GM19193 (cell line): ENCODE results near the gene WDR46.
A peak's percentile ranks its signal among the peaks of the same experiment; 100 is the strongest.

ENCODE experiments used
- POLR2A ChIP-seq: IDR thresholded peaks from 4 replicates; pipeline ENCODE4 v1.6.1; 2011; ENCODE audit not compliant: insufficient read depth, insufficient read length; ENCODE audit errors: extremely low read depth

Gene WDR46, protein sequence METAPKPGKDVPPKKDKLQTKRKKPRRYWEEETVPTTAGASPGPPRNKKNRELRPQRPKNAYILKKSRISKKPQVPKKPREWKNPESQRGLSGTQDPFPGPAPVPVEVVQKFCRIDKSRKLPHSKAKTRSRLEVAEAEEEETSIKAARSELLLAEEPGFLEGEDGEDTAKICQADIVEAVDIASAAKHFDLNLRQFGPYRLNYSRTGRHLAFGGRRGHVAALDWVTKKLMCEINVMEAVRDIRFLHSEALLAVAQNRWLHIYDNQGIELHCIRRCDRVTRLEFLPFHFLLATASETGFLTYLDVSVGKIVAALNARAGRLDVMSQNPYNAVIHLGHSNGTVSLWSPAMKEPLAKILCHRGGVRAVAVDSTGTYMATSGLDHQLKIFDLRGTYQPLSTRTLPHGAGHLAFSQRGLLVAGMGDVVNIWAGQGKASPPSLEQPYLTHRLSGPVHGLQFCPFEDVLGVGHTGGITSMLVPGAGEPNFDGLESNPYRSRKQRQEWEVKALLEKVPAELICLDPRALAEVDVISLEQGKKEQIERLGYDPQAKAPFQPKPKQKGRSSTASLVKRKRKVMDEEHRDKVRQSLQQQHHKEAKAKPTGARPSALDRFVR

DNA sequence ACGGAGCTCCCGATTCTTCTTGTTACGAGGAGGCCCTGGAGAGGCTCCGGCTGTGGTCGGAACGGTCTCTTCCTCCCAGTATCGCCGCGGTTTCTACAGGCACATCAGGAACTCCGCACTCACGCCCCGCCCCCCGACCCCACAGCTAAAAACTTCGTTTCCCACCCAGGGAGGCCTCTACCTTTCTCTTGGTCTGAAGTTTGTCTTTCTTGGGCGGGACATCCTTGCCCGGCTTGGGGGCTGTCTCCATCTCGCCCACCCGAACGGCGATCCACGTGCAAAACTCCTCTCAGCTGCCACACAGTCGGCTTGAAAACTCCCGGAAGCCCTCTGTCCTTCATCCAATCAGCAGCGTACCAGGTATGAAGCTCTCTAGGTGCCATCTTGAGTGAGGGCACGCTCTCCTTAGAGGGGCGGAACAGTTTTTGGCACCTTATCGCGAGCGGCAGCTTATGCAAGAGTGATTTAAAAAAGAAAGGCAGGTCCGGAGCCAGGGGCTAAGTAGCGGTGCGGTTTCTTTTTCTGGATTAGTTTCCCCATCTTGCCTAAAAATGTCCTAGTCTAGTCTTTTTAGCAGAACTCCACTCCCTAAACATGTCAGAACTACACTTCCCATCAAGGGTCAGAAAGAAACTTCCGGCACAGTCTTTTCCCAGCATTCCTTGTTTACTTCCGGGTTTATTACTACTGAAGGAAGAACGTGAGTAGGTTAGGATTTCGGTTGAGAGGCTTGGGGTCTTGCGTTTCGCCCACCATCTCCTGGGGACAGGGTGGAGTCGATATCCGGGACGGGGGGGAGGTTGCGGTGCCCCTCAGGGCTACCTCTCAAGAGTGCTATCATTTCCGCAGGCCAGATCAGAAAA, at the start of gene WDR46, which contains the start of gene PFDN6:
WDR46 (minus strand) TSS at position 319 of the 863 bp plus-strand sequence; CDS start at position 250, 69 bp downstream.
PFDN6 (plus strand) TSS at position 681 of the 863 bp plus-strand sequence. CDS start 256 bp downstream, outside the sequence.
- peak; percentile 51 for TF ChIP-seq POLR2A

DNA sequence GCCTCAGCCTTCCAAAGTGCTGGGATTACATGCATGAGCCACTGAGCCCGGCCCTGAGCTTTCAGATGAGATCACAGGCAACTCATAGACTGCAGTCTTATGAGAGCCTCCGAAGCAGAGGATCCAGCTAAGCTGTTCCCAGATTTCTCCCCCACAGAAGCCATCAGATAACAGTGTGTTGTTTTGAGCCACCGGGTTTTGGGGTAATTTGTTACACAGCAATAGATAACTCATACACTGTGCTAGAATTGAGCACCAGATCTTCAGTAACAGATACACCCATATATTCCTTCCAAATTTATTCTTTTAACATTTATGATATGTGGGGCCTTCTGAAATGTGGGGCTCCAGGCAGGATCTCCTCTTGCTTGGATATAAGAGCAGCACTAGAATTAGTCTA, 47.5 kb upstream of the WDR46 start:
- no peak for TF ChIP-seq POLR2A

DNA sequence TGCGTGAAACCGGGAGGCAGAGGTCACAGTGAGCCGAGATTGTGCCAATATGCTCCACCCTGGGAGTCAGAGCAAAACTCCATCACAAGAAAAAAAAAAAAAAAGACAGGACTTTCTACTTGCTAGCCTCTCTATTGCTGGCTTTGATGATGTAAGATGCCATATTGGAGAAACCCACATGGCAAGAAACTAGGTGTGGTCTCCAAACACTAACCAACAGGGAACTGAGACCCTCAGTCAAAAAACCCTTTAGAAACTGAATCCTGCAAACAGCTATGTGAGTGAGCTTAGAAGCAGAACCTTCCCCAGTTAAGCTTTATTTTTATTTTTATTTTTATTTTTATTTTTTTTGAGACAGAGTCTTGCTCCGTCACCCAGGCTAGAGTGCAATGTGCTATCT, 46.9 kb upstream of the WDR46 start:
- no peak for TF ChIP-seq POLR2A

DNA sequence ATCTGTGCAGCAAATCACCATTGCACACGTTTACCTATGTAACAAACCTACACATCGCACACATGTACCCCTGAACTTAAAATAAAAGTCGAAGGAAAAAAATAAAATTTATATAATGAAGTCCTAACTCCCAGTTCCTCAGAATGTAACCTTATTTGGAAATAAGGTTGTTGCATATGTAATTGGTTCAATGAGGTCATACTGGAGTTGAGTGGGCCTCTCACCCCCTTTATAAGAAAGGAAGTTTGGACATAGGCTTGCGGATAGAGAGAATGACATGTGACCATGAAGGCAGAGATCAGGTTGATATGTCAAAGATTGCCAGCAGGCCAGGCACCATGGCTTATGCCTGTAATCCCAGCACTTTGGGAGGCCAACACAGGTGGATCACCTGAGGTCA, 44.6 kb upstream of the WDR46 start:
- no peak for TF ChIP-seq POLR2A

DNA sequence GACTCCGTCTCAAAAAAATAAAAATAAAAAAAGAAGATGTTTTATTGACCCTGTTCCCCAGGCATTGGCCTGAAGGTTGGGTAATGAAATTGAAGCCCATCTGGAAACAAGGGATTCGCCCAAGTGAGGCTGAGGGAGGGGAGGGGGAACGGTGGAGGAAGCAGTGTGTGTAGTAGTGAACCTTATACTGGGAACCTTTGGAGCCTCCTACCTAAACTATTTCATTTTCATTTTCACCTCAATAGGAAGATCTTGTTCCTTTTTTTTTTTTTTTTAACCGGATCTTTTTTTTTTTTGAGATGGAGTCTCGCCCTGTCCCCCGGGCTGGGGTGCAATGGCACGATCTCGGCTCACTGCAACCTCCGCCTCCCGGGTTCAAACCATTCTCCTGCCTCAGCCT, 41.7 kb upstream of the WDR46 start:
- TF ChIP-seq POLR2A: no peak

DNA sequence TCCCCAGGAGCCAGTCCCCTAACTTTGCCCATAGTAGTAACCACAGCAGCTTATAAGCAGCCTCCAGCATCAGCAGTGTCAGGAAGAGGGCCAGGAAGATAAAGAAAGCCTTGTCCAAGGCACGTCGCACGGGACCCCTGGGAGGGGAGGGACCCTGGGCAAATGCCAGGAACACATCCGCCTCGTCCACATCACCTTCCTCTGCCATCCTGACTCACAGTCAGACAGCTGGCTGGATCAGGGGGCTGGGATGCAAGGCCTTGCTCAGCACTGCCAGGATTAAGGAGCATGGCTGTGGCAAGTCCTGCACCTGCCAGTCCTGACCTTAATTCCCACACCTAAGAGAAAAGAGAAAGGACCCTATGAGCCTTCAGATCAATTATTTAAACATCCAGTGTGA, 40.0 kb upstream of the WDR46 start:
- no peak for TF ChIP-seq POLR2A

DNA sequence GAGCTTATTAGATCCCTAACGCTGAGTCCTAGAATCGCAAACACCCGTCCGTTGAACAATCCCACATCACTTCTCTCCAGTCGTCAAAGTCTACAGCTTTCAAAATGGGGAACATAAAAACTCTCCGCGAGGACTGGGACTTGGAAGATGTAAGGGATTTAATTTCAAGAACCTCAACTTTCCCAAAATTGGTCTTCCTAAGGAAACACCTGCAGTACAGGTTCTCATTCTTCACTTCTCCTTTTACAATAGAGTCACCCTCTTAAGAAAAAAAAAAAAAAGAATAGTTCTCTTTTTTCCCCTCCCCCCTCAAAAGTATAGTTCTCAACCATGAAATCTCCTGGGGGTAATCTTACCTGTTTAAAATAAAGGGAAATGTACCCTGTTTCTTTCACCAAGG, 35.1 kb upstream of the WDR46 start:
- no peak for TF ChIP-seq POLR2A

DNA sequence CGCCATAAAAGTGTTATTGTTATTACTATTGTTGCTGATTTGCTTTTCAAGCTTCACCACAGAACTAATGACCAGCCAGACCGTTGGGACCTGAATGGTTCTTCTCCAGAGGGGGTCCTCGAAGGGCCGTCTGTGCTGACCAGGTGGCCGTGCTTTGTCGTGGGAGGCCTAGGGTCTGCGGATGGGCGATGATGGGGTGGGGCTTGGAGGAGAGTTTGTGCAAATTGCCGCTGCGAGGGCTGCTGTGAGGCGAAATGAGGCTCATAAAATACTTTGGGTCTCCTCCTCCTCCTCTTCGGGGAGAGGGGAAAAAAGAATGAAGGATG, 34.5 kb upstream of the WDR46 start:
- TF ChIP-seq POLR2A: no peak

DNA sequence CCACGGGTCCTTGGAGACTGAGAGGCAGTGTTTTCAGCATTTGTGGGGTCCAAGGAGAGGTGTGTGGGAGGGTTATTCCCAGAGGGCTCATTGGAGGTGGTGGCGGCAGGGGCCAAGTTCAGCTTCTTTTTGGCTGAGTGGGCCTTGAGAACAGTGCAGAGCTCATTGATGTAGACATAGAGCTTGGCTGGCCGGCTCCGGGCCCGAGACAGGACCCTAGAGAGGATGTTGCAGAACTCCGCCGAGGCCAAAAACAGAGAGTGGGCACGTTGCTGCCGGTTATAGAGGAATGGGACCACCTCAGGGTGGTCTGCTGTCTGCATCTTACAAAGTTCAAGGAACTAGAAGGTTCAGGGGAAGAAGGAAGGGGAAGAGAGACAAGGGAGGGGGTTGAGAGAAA, 32.2 kb upstream of the WDR46 start:
- TF ChIP-seq POLR2A: no peak

DNA sequence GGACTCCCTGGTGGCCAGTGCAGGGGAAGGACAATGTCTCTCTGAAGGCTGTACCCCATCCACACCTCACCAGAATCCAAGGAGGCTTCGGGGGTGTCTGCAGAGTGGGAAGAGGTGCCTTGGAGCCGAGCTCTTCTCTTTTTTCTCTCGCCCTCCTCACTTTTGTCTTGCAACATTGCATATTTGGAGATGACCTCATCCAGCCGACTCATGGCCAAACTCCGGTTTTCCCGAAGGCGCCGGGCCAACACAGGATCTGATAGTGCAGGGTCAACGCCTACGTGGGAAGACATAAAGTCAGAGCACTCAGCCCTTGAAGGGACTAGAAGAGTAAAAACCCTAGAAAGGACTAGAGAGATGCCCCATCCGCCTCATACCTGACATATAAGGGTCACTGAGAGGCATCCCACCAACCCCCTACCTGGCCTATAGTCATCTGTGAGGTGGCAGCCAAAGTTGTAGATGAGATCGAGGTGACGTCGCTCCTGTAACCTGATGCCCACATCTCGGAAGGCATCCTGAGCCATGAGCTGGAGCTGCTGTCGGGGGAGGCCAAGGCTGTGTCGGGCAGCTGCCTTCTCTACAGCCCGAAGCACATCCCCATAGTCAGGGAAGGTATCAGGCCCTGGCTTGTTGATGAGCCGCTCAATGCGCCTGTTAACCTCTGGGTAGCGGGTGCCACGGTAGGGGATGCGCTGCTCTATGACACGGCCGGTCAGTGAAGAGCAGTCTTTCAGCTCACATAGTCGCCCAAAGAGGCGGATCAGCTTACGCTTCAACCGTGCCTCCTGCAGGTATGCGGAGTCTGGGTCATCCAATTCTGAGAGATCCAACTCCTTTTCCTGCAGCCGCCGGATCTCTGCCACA, 31.5 kb upstream of the WDR46 start:
- TF ChIP-seq POLR2A: no peak

DNA sequence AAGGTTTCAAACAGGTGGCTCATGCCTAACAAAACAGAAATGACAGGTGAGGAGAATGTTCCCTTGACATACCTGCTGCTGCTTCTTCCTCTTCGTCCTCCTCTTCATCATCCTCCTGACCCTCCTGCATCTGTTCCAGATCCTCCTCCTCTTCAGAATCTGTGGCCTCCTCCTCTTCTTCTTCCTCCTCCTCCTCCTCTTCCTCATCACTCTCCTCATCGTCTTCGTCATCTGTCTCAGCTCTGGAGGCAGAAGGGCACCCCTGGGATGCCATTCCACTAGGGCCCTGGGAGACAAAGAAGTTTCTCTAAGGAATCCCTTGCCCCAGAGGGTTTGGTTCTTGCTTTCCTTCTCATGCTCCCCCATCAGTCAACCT, 30.9 kb upstream of the WDR46 start:
- no peak for TF ChIP-seq POLR2A

DNA sequence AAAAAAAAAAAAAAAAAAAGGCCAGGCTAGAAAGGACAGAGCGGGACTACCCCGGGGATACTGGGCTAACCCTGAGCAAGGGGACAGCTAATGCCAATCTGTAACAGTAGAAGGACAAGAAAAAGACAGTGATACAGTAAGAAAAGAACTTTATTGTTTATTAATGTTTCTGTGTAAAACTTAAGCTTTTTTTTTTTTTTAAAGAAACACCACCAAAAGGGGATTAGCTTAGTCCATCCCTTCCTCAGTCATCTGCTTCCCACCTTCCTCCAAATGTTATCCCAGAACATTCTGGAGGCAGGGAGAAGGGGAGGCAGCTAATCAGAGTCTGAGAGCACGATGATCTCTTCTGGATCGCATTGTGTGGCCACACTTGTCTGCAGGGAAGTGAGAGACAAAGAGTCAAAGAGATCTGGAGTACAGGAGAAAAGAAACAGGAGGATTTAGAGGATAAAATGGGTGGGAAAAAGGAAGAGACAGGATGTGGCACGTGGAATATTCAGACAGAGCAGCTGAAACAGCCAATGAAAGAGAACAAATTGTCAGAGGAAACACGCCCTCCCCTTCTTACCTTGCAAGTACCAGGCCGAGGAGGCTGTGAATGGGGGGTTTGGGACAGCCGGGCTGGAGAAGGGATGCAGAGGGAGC, 29.5 kb upstream of the WDR46 start:
- no peak for TF ChIP-seq POLR2A

DNA sequence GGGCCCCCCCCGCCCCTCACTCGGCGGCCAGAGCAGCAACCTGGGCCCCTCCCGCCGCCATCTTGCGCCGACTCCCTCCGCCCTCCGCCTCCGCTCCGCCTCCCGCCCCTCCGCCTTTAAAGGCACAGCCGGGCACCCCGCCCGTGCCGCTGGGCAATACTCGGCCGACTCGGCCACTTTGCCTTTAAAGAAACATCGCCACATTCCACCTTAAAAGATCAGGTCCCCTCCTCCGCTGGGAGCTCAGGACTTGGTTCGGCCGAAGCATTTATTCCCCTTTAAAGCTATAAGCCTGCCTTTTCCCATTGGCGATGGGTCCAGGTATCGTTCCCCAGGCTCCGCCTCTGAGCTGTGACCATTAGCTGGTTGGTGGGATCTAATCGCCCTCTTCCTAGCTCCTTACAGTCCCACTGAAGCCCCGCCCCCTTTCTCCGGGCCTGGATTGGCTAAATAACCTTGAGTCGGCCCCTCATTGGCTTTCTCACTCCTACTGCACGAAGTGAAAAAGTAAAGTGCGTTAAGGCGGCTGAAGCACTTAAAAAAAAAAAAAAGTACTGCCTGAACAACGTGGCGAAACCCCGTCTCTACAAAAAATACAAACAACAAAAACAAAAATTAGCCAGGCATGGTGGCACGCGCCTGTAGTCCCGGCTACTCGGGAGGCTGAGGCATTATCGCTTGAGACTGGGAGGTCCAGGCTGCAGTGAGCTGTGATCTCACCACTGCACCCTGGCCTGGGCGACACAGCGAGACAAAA, 28.8 kb upstream of the WDR46 start, which contains the start of gene ZBTB22:
ZBTB22 (minus strand) TSS at position 76 of the 757 bp plus-strand sequence. CDS start 828 bp downstream, outside the sequence.
- TF ChIP-seq POLR2A: peak; percentile 46

DNA sequence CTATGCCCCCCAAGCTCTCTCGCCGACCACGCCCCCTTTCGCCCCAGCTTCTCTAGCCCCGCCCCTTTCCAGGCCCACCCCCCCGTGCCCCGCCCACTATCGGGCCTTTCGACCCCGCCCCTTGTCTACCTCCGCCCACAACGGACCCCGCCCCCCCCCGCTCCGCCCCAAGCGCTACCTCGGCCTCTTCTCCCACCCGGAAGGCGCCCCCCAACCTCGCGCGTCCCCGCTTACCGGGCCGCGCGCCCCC, 28.3 kb upstream of the WDR46 start:
- TF ChIP-seq POLR2A: no peak
